Upper lobe of left lung (tissue), 4 donors: ENCODE measurements around the gene ERMP1.

Experiments used
- POLR2A ChIP-seq, 4 donors: fragments of 450-650 bp; IDR thresholded peaks; one replicate each; pipeline ENCODE4 v1.5.1; 2016 to 2017; ENCODE audit warnings: antibody characterized with exemption in 4 of 4, mild to moderate bottlenecking in 2 of 4
- TF ChIP-seq, protein P1 (sequence below), 6 experiments: fragments of 450-650 bp in 4 of 6; fragments of 200-600 bp in 2 of 6; sonication (generic) in 2 of 6; IDR thresholded peaks; one replicate each; pipeline ENCODE4 v1.5.1; 2016 to 2019; ENCODE audit warnings: antibody characterized with exemption in 6 of 6

DNA sequence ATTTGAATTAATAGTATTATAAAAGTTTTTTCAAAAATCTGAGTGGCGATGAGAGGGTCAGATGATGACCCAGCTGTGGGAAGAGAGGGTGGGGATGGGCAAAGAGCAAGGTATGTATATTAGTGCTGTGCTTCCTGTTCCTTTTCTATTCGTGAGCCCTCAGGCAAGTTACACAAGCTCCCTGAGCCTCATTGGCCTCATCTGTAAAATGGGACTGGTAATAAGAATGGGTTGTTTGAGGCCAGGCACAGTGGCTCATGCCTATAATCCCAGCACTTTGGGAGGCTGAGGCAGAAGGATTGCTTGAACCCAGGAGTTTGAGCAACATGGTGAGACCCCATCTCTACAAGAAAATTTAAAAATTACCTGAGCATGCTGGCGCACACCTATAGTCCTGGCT lies 33.8 kb upstream of the ERMP1 start:
- TF ChIP-seq, protein P1, sequence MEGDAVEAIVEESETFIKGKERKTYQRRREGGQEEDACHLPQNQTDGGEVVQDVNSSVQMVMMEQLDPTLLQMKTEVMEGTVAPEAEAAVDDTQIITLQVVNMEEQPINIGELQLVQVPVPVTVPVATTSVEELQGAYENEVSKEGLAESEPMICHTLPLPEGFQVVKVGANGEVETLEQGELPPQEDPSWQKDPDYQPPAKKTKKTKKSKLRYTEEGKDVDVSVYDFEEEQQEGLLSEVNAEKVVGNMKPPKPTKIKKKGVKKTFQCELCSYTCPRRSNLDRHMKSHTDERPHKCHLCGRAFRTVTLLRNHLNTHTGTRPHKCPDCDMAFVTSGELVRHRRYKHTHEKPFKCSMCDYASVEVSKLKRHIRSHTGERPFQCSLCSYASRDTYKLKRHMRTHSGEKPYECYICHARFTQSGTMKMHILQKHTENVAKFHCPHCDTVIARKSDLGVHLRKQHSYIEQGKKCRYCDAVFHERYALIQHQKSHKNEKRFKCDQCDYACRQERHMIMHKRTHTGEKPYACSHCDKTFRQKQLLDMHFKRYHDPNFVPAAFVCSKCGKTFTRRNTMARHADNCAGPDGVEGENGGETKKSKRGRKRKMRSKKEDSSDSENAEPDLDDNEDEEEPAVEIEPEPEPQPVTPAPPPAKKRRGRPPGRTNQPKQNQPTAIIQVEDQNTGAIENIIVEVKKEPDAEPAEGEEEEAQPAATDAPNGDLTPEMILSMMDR (IDR thresholded peaks at IDR 0.05), result no peak
- TF ChIP-seq POLR2A (IDR thresholded peaks at IDR 0.05), result no peak
